Caco-2 (cell line): ENCODE results near the gene ZDHHC17. TPM values are rescaled to one million over a fixed set of nuclear protein-coding genes. Genes with fewer than 3 reads are reported as not detected.
"Not testable (repeated sequence)": the region's sequence is repeated elsewhere in the genome, so short reads cannot be mapped to it uniquely, and the experiment has no call there.

Source experiments
- BruUV-seq: library from RNA; stranded (reverse); fragments of 400-500 nt; replicated peaks from 2 replicates; lab custom pipeline; 2021; lab: Mats Ljungman, UMichigan
- CTCF ChIA-PET: fragments of 300-600 bp; sonication (Branson Sonifier 250); formaldehyde crosslinking; loops from one replicate; lab custom pipeline; 2022; ENCODE audit warnings: antibody characterized with exemption; lab: Charles Lee
- POLR2A ChIA-PET: fragments of 300-600 bp; sonication (Branson Sonifier 250); formaldehyde crosslinking; loops from one replicate; lab custom pipeline; 2022; ENCODE audit warnings: antibody characterized with exemption; lab: Charles Lee
- DNase-seq, 2 experiments: peaks; one replicate each; pipeline versions ENCODE4 v3.0.0 to v3.0.0-alpha.2; 2020 to 2022
- H3K27me3 ChIP-seq: replicated peaks from 2 replicates; pipeline ENCODE4 v1.6.0; 2011; ENCODE audit warnings: low read length; ENCODE audit not compliant: control insufficient read depth, insufficient read depth
- H3K36me3 ChIP-seq: 2 replicates; pipeline ENCODE4 v1.5.1; 2011; ENCODE audit warnings: low read length; ENCODE audit not compliant: control insufficient read depth, insufficient read depth
- H3K4me1 ChIP-seq: fragments of 250-450 bp; sonication (Bioruptor Pico); 2 replicates; pipeline ENCODE4 v1.5.1; 2020; ENCODE audit warnings: mild to moderate bottlenecking
- H3K4me3 ChIP-seq: 2 replicates; pipeline ENCODE4 v1.5.1; 2011; ENCODE audit warnings: low read depth, mild to moderate bottlenecking, control low read depth, low read length
- H3K9me3 ChIP-seq: fragments of 250-450 bp; sonication (Bioruptor Pico); 2 replicates; pipeline ENCODE4 v1.5.1; 2020; ENCODE audit warnings: mild to moderate bottlenecking, moderate library complexity
- H3K27ac Mint-ChIP-seq: one replicate; pipeline ENCODE4 v1.8.0; 2022; ENCODE audit warnings: mixed read lengths; ENCODE audit not compliant: unreplicated experiment
- H3K27me3 Mint-ChIP-seq: one replicate; pipeline ENCODE4 v1.8.0; 2022; ENCODE audit warnings: mixed read lengths; ENCODE audit not compliant: insufficient read depth, unreplicated experiment
- H3K36me3 Mint-ChIP-seq: one replicate; pipeline ENCODE4 v1.8.0; 2022; ENCODE audit warnings: mild to moderate bottlenecking, mixed read lengths; ENCODE audit not compliant: insufficient read depth, unreplicated experiment
- H3K4me1 Mint-ChIP-seq: one replicate; pipeline ENCODE4 v1.8.0; 2022; ENCODE audit warnings: low read depth, mixed read lengths; ENCODE audit not compliant: unreplicated experiment
- H3K4me3 Mint-ChIP-seq: one replicate; pipeline ENCODE4 v1.8.0; 2022; ENCODE audit warnings: mild to moderate bottlenecking, moderate library complexity, mixed read lengths; ENCODE audit not compliant: unreplicated experiment
- H3K9me3 Mint-ChIP-seq: one replicate; pipeline ENCODE4 v1.8.0; 2022; ENCODE audit warnings: mixed read lengths; ENCODE audit not compliant: unreplicated experiment
- intact Hi-C: fragments of 100-400 bp; cut with micrococcal nuclease; formaldehyde crosslinking; loops from one replicate; pipeline ENCODE4 v1.10.0; 2022; ENCODE audit not compliant: unreplicated experiment
- total RNA-seq: library from RNA; stranded (reverse); gene quantifications from 2 replicates; pipeline ENCODE4 v1.2.3, GENCODE V29; 2022
- TF ChIP-seq, protein P1 (sequence below), 2 experiments: fragments of 200-600 bp in 1 of 2; IDR thresholded peaks; 1 replicate in 1 of 2; 2 replicates in 1 of 2; pipeline versions ENCODE4 v1.5.1 to v1.8.0; 2011 to 2022; ENCODE audit warnings: antibody characterized with exemption in 1 of 2, control low read depth in 1 of 2, inconsistent platforms in 1 of 2, low read depth in 1 of 2, low read length in 1 of 2, mild to moderate bottlenecking in 1 of 2, moderate library complexity in 1 of 2; ENCODE audit not compliant: insufficient read depth in 1 of 2, severe bottlenecking in 1 of 2, unreplicated experiment in 1 of 2

The ZDHHC17 gene
- total RNA-seq, 1 experiment from 2014 or later: 32.2 TPM

DNA sequence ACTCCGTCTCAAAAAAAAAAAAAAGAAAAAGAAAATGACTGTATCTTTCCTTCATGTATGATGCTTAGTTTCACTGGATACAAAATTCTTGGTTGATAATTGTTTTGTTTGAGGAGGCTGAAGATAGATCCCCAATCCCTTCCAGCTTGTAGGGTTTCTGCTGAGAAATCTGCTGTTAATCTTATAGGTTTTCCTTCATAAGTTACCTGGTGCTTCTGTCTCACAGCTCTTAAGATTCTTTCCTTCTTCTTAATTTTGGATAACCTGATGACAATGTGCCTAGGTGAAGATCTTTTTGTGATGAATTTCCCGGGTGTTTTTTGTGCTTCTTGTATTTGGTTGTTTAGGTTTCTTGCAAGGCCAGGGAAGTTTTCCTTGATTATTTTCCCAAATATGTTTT lies 26.2 kb upstream of the ZDHHC17 start:
- DNase-seq, H3K4me3 Mint-ChIP-seq, H3K4me1 ChIP-seq, H3K27me3 ChIP-seq, H3K27me3 Mint-ChIP-seq, H3K36me3 ChIP-seq, POLR2A ChIA-PET, BruUV-seq, H3K4me1 Mint-ChIP-seq, H3K36me3 Mint-ChIP-seq, intact Hi-C loops, H3K4me3 ChIP-seq, CTCF ChIA-PET, H3K27ac Mint-ChIP-seq: not testable (repeated sequence)
- H3K9me3 ChIP-seq: peaks cover 22% of the 10 kb centered on the region
- H3K9me3 Mint-ChIP-seq: peaks cover 64% of the 10 kb centered on the region

DNA sequence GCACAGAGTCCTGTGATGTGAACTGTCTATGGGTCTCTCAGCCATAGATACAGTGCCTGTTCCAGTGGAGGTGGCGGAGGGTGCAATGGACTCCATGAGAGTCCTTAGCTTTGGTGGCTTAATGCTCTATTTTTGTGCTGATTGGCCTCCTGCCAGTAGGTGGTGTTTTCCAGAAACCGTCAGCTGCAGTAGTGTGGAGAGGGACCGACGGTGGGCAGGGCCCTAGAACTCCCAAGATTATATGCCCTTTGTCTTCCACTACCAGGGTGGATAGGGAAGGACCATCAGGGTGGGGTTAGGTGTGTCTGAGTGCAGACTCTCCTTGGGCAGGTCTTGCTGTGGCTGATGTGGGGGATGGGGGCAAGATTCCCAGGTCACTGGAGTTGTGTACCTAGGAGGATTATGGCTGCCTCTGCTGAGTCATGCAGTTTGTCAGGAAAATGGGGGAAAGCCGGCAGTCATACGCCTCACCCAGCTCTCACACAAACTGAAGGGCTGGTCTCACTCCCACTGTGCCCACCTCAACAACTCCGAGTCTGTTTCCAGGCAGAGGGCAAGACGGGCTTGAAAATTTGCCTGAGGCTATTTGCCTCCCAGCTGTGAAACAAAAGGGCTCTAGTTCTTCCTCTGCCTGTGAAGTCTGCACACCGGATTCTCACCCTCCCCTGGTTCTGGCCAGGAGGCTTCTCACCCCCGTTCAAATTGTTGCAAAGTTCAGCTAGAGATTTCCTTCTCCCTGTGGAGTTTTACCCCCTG lies 24.9 kb upstream of the ZDHHC17 start:
- H3K27me3 ChIP-seq: no peaks in the 10 kb centered on the region
- Mint-ChIP-seq H3K36me3 (no peaks in the 10 kb centered on the region), H3K27me3 (no peaks in the 10 kb centered on the region), H3K27ac (peak overlapping the region; percentile 42), H3K9me3 (peaks cover 52% of the 10 kb centered on the region), H3K4me3 (no peak overlapping the region), H3K4me1 (peaks cover 6% of the 10 kb centered on the region)
- H3K4me3 ChIP-seq: no peak overlapping the region
- intact Hi-C loops: no loop called here
- H3K4me1 ChIP-seq: no peaks in the 10 kb centered on the region
- ChIA-PET POLR2A (no interaction called here), CTCF (no interaction called here)
- BruUV-seq: no TSS peak
- peaks cover 21% of the 10 kb centered on the region for H3K9me3 ChIP-seq
- no peak for DNase-seq
- TF ChIP-seq, protein P1, sequence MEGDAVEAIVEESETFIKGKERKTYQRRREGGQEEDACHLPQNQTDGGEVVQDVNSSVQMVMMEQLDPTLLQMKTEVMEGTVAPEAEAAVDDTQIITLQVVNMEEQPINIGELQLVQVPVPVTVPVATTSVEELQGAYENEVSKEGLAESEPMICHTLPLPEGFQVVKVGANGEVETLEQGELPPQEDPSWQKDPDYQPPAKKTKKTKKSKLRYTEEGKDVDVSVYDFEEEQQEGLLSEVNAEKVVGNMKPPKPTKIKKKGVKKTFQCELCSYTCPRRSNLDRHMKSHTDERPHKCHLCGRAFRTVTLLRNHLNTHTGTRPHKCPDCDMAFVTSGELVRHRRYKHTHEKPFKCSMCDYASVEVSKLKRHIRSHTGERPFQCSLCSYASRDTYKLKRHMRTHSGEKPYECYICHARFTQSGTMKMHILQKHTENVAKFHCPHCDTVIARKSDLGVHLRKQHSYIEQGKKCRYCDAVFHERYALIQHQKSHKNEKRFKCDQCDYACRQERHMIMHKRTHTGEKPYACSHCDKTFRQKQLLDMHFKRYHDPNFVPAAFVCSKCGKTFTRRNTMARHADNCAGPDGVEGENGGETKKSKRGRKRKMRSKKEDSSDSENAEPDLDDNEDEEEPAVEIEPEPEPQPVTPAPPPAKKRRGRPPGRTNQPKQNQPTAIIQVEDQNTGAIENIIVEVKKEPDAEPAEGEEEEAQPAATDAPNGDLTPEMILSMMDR (IDR thresholded peaks at IDR 0.05; ENCODE audit: insufficient read depth in 1 of 2, low read depth in 1 of 2, low read length in 1 of 2, severe bottlenecking in 1 of 2, unreplicated experiment in 1 of 2): no peak
- no peaks in the 10 kb centered on the region for H3K36me3 ChIP-seq

DNA sequence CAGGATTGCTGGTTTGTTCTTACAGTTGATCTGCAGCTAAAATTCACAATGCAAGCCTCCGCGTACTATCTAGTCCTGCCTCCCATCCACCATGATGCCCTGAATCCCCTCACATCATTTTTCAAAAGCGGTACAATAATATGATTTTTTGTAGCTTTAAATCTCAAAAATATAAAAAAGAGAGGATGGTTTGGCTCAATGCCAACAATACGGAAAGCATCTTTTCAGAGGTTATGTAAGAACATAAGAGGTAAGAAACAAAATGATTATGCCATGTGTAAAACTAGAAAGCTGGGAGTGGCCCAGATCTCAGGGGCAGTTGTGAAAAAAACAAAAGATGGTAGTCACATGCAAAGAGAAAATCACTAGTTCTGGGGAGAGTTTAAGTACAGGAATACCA lies 24.0 kb upstream of the ZDHHC17 start:
- Histone ChIP-seq H3K9me3 (peaks cover 21% of the 10 kb centered on the region), H3K4me1 (no peaks in the 10 kb centered on the region), H3K4me3 (no peak overlapping the region), H3K36me3 (no peaks in the 10 kb centered on the region), H3K27me3 (no peaks in the 10 kb centered on the region)
- BruUV-seq: no TSS peak
- Mint-ChIP-seq H3K27me3 (no peaks in the 10 kb centered on the region), H3K4me1 (peaks cover 6% of the 10 kb centered on the region), H3K36me3 (no peaks in the 10 kb centered on the region), H3K9me3 (peaks cover 43% of the 10 kb centered on the region), H3K27ac (no peak overlapping the region), H3K4me3 (no peak overlapping the region)
- POLR2A ChIA-PET: no interaction called here
- TF ChIP-seq, protein P1 (IDR thresholded peaks at IDR 0.05; ENCODE audit: insufficient read depth in 1 of 2, low read depth in 1 of 2, low read length in 1 of 2, severe bottlenecking in 1 of 2, unreplicated experiment in 1 of 2): no peak
- CTCF ChIA-PET: no interaction called here
- no peak for DNase-seq
- intact Hi-C loops: no loop called here
